Suprapubic skin (tissue), 3 donors: ENCODE measurements around the gene PARN.

Experiments
- CTCF ChIP-seq, 2 donors: fragments of 200-600 bp in 1 of 2; fragments of 450-650 bp in 1 of 2; sonication (generic) in 1 of 2; IDR thresholded peaks; one replicate each; pipeline ENCODE4 v1.5.1; 2016 to 2019; ENCODE audit warnings: antibody characterized with exemption in 2 of 2, mild to moderate bottlenecking in 1 of 2, moderate library complexity in 1 of 2
- POLR2A ChIP-seq, 2 donors: fragments of 450-650 bp; IDR thresholded peaks; one replicate each; pipeline ENCODE4 v1.6.1; 2017; ENCODE audit warnings: antibody characterized with exemption in 2 of 2, mild to moderate bottlenecking in 2 of 2, moderate library complexity in 2 of 2

- TF ChIP-seq CTCF (IDR thresholded peaks at IDR 0.05) (no peak), POLR2A (IDR thresholded peaks at IDR 0.05) (no peak)
These were observed 10.5 kb upstream of the PARN start for GRCh38 chr16:14640538-14640937.
